Loucy (cell line): ENCODE results near the gene FUT7.

Experiments
- H2AFZ ChIP-seq: fragments of 200-600 bp; sonication (generic); 2 replicates; pipeline ENCODE4 v1.6.0; 2016; ENCODE audit warnings: antibody characterized with exemption, mild to moderate bottlenecking, low read length, moderate library complexity
- H3F3A ChIP-seq: fragments of 200-600 bp; 2 replicates; pipeline ENCODE4 v1.6.0; 2016; ENCODE audit warnings: antibody characterized with exemption, low read depth, mild to moderate bottlenecking
- H3K27me3 ChIP-seq: fragments of 200-600 bp; sonication (generic); 2 replicates; pipeline ENCODE4 v1.6.1; 2014; ENCODE audit warnings: low read length, mild to moderate bottlenecking; ENCODE audit not compliant: insufficient read depth, poor library complexity, severe bottlenecking
- H3K36me3 ChIP-seq: fragments of 200-600 bp; sonication (generic); 2 replicates; pipeline ENCODE4 v1.6.1; 2016; ENCODE audit warnings: low read length; ENCODE audit not compliant: insufficient read depth
- H3K4me1 ChIP-seq: fragments of 200-600 bp; sonication (generic); 2 replicates; pipeline ENCODE4 v1.5.1; 2014; ENCODE audit warnings: low read length, mild to moderate bottlenecking; ENCODE audit not compliant: insufficient read depth, poor library complexity, severe bottlenecking
- H3K4me2 ChIP-seq: fragments of 200-600 bp; sonication (generic); 2 replicates; pipeline ENCODE4 v1.6.0; 2014; ENCODE audit warnings: antibody characterized with exemption, low read length, low read depth, mild to moderate bottlenecking; ENCODE audit not compliant: poor library complexity, severe bottlenecking
- H3K4me3 ChIP-seq: fragments of 200-600 bp; sonication (generic); 2 replicates; pipeline ENCODE4 v1.5.1; 2014; ENCODE audit warnings: low read length, mild to moderate bottlenecking, mixed read lengths; ENCODE audit not compliant: poor library complexity, severe bottlenecking
- H3K79me2 ChIP-seq: fragments of 200-600 bp; sonication (generic); 2 replicates; pipeline ENCODE4 v1.6.1; 2014; ENCODE audit warnings: low read length; ENCODE audit not compliant: insufficient read depth
- H3K9ac ChIP-seq: fragments of 200-600 bp; sonication (generic); 2 replicates; pipeline ENCODE4 v1.6.0; 2014; ENCODE audit warnings: mild to moderate bottlenecking, low read depth, low read length, moderate library complexity; ENCODE audit not compliant: poor library complexity, severe bottlenecking
- H3K9me2 ChIP-seq: fragments of 200-600 bp; sonication (generic); replicated peaks from 2 replicates; pipeline ENCODE4 v1.6.1; 2016; ENCODE audit warnings: low read depth, low read length, mixed read lengths
- H3K9me3 ChIP-seq: fragments of 200-600 bp; sonication (generic); 2 replicates; pipeline ENCODE4 v1.6.1; 2014; ENCODE audit warnings: mild to moderate bottlenecking, antibody characterized with exemption, low read length, low read depth; ENCODE audit not compliant: insufficient read depth
- H4K20me1 ChIP-seq: fragments of 200-600 bp; sonication (generic); 2 replicates; pipeline ENCODE4 v1.6.0; 2014; ENCODE audit warnings: antibody characterized with exemption, low read length, mild to moderate bottlenecking; ENCODE audit not compliant: insufficient read depth, poor library complexity, severe bottlenecking
- EZH2phosphoT487 ChIP-seq: fragments of 200-600 bp; IDR thresholded peaks from 2 replicates; pipeline ENCODE4 v1.6.1; 2018; ENCODE audit warnings: antibody characterized with exemption, mild to moderate bottlenecking, moderate library complexity, borderline replicate concordance
- TF ChIP-seq, protein P1 (sequence below): fragments of 200-600 bp; sonication (generic); conservative IDR thresholded peaks from 2 replicates; pipeline ENCODE4 v1.5.1; 2014; ENCODE audit warnings: mild to moderate bottlenecking, antibody characterized with exemption, low read length

FUT7 gene

DNA sequence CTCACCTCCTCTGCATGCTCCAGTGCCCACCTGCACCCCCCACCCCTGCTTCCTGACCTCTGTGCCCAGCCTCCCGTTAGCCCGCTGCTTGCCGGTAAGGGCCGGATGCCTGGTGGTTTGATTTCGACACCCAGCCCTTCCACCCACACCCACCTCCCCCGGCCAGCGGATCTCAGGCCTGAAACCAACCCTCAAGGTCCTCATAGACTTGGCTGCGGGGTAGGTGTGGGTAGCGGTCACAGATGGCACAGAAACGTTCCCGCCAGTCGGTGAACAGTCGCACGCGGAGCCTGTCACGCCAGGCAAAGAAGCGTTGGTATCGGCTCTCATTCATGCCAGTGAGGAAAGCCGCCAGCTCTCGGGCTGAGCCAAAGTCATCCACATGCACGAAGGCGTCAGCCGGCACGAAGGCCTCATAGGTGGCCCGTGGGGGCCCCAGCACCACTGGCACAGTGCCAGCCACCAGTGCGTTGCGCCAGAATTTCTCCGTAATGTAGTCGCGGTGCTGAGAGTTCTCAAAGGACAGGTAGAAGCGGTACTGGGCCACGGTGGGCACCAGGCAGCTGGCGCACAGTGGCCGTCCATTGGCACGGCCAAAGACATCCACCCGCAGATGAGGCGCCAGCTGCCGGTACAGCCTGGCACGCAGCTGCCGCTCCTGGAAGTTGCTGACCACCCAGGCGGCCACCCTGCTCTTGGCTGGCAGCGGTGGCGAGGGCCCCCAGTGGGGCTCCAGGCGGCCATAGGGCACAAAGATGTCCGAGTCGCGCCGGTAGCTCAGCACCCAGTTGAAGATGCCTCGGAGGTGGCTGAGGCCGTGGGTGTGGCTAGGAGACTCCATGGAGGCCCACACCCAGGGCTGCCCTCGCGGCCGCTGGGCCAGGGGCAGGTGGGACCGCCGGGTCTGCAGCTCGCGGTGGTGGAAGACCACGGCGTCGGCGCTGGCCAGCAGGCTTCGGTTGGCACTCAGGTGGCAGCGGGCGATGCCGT, 1.1 kb downstream of the FUT7 start:
- Histone ChIP-seq H3K9ac (peak overlapping the region; percentile 92), H3K9me2 (no peaks in the 10 kb centered on the region), H3K79me2 (peaks cover 5% of the 10 kb centered on the region; the same call in 1 of the 2 replicates), H3K4me1 (peaks cover 63% of the 10 kb centered on the region), H3K36me3 (no peaks in the 10 kb centered on the region), H3K27me3 (no peaks in the 10 kb centered on the region), H3K4me3 (peak overlapping the region; percentile 81), H2AFZ (no peak overlapping the region), H3K4me2 (peak overlapping the region; percentile 90), H3K9me3 (no peaks in the 10 kb centered on the region), H4K20me1 (peaks cover 5% of the 10 kb centered on the region), H3F3A (peaks cover 12% of the 10 kb centered on the region; the same call in 1 of the 2 replicates)
- no peak for TF ChIP-seq EZH2phosphoT487
- TF ChIP-seq, protein P1, sequence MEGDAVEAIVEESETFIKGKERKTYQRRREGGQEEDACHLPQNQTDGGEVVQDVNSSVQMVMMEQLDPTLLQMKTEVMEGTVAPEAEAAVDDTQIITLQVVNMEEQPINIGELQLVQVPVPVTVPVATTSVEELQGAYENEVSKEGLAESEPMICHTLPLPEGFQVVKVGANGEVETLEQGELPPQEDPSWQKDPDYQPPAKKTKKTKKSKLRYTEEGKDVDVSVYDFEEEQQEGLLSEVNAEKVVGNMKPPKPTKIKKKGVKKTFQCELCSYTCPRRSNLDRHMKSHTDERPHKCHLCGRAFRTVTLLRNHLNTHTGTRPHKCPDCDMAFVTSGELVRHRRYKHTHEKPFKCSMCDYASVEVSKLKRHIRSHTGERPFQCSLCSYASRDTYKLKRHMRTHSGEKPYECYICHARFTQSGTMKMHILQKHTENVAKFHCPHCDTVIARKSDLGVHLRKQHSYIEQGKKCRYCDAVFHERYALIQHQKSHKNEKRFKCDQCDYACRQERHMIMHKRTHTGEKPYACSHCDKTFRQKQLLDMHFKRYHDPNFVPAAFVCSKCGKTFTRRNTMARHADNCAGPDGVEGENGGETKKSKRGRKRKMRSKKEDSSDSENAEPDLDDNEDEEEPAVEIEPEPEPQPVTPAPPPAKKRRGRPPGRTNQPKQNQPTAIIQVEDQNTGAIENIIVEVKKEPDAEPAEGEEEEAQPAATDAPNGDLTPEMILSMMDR, result no peak

DNA sequence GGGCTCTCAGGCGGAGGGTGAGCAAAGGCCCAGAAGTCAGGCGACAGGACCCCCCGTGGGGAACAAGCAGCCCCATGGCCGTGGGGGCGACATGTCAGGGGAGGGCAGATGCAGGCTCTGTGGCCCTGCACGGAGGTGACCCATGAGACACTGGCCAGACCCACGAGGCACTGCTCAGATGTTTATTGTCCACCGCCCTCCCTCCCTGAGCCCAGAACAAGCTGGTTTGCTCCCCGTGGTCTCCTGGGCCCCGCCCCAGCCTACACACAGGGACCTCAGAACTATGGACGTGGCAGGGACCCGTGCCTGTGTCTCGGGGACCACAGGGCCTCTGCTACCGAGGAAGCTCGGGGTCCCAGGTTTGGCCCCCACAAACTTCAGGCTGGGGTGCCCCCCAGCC, 1.9 kb downstream of the FUT7 start:
- Histone ChIP-seq H3K4me1 (peaks cover 62% of the 10 kb centered on the region), H3K4me2 (peak overlapping the region; percentile 90), H3K9me3 (no peaks in the 10 kb centered on the region), H3K9me2 (no peaks in the 10 kb centered on the region), H3K27me3 (no peaks in the 10 kb centered on the region), H3K9ac (peak overlapping the region; percentile 92), H3K36me3 (no peaks in the 10 kb centered on the region), H2AFZ (no peak overlapping the region), H3K4me3 (peak overlapping the region; percentile 81), H3F3A (peaks cover 12% of the 10 kb centered on the region; the same call in 1 of the 2 replicates), H3K79me2 (peaks cover 5% of the 10 kb centered on the region; the same call in 1 of the 2 replicates), H4K20me1 (peaks cover 5% of the 10 kb centered on the region)
- TF ChIP-seq, protein P1, result no peak
- no peak for TF ChIP-seq EZH2phosphoT487

DNA sequence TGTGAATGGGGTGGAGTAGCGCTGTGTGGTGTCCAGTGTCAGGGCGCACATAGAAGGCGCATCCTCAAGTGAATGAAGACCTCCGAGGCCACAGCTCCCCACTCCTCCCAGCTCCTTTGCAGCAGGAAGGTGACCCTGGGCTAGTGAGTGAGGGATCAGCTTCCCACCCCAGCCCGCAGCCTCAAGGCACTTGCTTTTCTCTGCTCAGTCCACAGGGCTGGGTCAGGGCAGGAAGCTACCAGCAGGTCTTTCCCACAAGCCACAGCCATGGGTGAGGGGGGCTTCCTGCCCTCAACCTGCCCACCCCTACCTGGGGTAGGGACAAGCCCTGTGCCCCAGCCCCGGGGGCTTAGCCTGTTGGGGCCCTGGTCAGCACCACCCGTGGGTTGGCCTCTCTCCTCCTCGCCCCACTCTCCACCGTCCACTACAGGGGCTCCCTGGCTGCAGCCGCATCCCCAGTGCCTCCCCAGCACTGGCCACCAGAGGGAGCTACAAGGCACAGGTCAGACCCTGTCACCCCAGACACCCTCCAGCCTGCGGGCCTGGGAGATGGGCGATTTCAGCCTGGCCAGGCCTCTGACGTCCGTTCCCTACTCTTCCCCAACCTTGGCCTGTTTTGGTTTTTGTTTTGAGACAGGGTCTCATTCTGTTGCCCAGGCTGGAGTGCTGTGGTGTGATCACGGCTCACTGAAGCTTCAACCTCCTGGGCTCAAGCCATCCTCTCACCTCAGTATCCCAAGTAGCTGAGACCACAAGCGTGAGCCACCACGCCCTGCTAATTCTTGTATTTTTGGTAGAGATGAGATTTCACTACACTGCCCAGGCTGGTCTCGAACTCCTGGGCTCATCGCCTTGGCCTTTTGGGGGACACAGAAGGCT, 2.6 kb downstream of the FUT7 start:
- Histone ChIP-seq H2AFZ (no peak overlapping the region), H3K4me2 (peak overlapping the region; percentile 90), H3K9me2 (no peaks in the 10 kb centered on the region), H3K27me3 (no peaks in the 10 kb centered on the region), H3K9me3 (no peaks in the 10 kb centered on the region), H3F3A (peaks cover 12% of the 10 kb centered on the region; the same call in 1 of the 2 replicates), H4K20me1 (peaks cover 5% of the 10 kb centered on the region), H3K4me1 (peaks cover 55% of the 10 kb centered on the region), H3K79me2 (peaks cover 5% of the 10 kb centered on the region; the same call in 1 of the 2 replicates), H3K4me3 (peak overlapping the region; percentile 81), H3K36me3 (no peaks in the 10 kb centered on the region), H3K9ac (peak overlapping the region; percentile 92)
- TF ChIP-seq, protein P1, result peak; percentile 86
- no peak for TF ChIP-seq EZH2phosphoT487
